Hepatocyte (in vitro differentiated cells): ENCODE measurements around the gene LARP1B. TPM values are rescaled to one million over a fixed set of nuclear protein-coding genes. Genes with fewer than 3 reads are reported as not detected.
"Not testable (repeated sequence)": the region's sequence is repeated elsewhere in the genome, so short reads cannot be mapped to it uniquely, and the experiment has no call there.

ENCODE experiments used
- DNase-seq: peaks from one replicate; pipeline ENCODE4 v3.0.0-alpha.2; 2016; ENCODE audit warnings: low spot score
- H2AFZ ChIP-seq: fragments of 200-600 bp; sonication (generic); 2 replicates; pipeline ENCODE4 v1.6.0; 2016; ENCODE audit warnings: antibody characterized with exemption, mild to moderate bottlenecking
- H3K27ac ChIP-seq: fragments of 200-600 bp; sonication (generic); 2 replicates; pipeline ENCODE4 v1.5.1; 2016; ENCODE audit warnings: mild to moderate bottlenecking
- H3K27me3 ChIP-seq: fragments of 200-600 bp; sonication (generic); 2 replicates; pipeline ENCODE4 v1.6.1; 2016
- H3K36me3 ChIP-seq: fragments of 200-600 bp; sonication (generic); replicated peaks from 2 replicates; pipeline ENCODE4 v1.5.1; 2016; ENCODE audit warnings: low read depth; ENCODE audit not compliant: insufficient read depth
- H3K4me1 ChIP-seq: fragments of 200-600 bp; sonication (generic); 2 replicates; pipeline ENCODE4 v1.5.1; 2016; ENCODE audit warnings: mild to moderate bottlenecking, moderate library complexity; ENCODE audit not compliant: insufficient read depth
- H3K4me2 ChIP-seq: fragments of 200-600 bp; sonication (generic); 2 replicates; pipeline ENCODE4 v1.6.0; 2016
- H3K4me3 ChIP-seq: fragments of 200-600 bp; sonication (generic); 2 replicates; pipeline ENCODE4 v1.5.1; 2016; ENCODE audit warnings: mild to moderate bottlenecking
- H3K79me2 ChIP-seq: fragments of 200-600 bp; sonication (generic); 2 replicates; pipeline ENCODE4 v1.6.0; 2017; ENCODE audit warnings: mild to moderate bottlenecking
- H3K9me2 ChIP-seq: fragments of 200-600 bp; sonication (generic); replicated peaks from 2 replicates; pipeline ENCODE4 v1.6.0; 2017; ENCODE audit warnings: mild to moderate bottlenecking; ENCODE audit not compliant: insufficient read depth
- H3K9me3 ChIP-seq: fragments of 200-600 bp; sonication (generic); 2 replicates; pipeline ENCODE4 v1.5.1; 2016; ENCODE audit warnings: low read depth, mild to moderate bottlenecking
- H4K20me1 ChIP-seq: fragments of 200-600 bp; sonication (generic); 2 replicates; pipeline ENCODE4 v1.6.0; 2016; ENCODE audit warnings: mild to moderate bottlenecking; ENCODE audit not compliant: insufficient read depth, poor library complexity, severe bottlenecking
- CTCF ChIP-seq: fragments of 200-600 bp; sonication (generic); IDR thresholded peaks from 2 replicates; pipeline ENCODE4 v1.5.1; 2016; ENCODE audit warnings: antibody characterized with exemption, mild to moderate bottlenecking; ENCODE audit not compliant: poor library complexity
- EZH2 ChIP-seq: fragments of 200-600 bp; sonication (generic); IDR thresholded peaks from 2 replicates; pipeline ENCODE4 v1.6.1; 2016; ENCODE audit warnings: antibody characterized with exemption, mild to moderate bottlenecking, borderline replicate concordance
- EZH2phosphoT487 ChIP-seq: fragments of 200-600 bp; sonication (generic); IDR thresholded peaks from one replicate; pipeline ENCODE4 v1.6.1; 2018; ENCODE audit warnings: antibody characterized with exemption, mild to moderate bottlenecking, low read depth, moderate library complexity; ENCODE audit not compliant: unreplicated experiment, severe bottlenecking
- WGBS: methylation state at CpG from one replicate; pipeline ENCODE4 v1.1.6; 2016; ENCODE audit warnings: low lambda C conversion rate; ENCODE audit errors: missing lambda C conversion rate; 5-methylcytosine and 5-hydroxymethylcytosine counted together
- polyA plus RNA-seq: library from polyadenylated mRNA; unstranded; fragments of >200 nt; fragmentation: Nextera tagmentation; extraction: Ambion mirVana; gene quantifications from 2 replicates; pipeline ENCODE4 v1.2.1, GENCODE V29; 2016
- total RNA-seq: library from RNA; depleted of rRNA; stranded (reverse); fragments of >200 nt; gene quantifications from 2 replicates; pipeline ENCODE4 v1.2.3, GENCODE V29; 2014

The LARP1B gene
- total and polyA plus RNA-seq, 2 experiments from 2014 or later = 12.4 to 30.7 TPM

DNA sequence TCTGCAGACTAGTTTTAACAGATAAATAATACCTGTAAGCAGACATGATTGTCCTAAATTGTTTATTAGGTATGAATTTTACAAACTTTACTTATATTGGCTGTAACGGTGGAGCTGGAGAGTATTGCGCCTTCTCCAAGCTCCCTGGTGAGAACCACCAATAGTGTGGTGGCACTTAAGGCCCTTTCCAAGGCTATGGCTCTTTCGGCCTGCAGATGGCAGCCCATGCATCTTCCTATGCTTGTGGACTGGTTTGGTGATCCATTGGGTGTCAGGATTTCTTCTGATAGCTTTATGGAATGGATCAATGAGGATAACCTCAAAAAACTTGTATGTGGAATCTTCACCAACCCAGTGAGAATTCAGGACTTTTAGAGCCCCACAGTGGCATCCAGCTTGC lies 7.8 kb downstream of the LARP1B start:
- H4K20me1 ChIP-seq = peaks cover 4% of the 10 kb centered on the region
- H3K4me2 ChIP-seq = no peak overlapping the region
- H3K27me3 ChIP-seq = no peaks in the 10 kb centered on the region
- H3K9me3 ChIP-seq = no peaks in the 10 kb centered on the region
- TF ChIP-seq EZH2 (no peak), EZH2phosphoT487 (no peak), CTCF (no peak)
- H2AFZ ChIP-seq = no peak overlapping the region
- WGBS = 94% methylated on average over 3 of the region's 3 CpGs
- no peak overlapping the region for H3K27ac ChIP-seq
- H3K36me3 ChIP-seq = no peaks in the 10 kb centered on the region
- H3K4me1 ChIP-seq = no peaks in the 10 kb centered on the region
- H3K9me2 ChIP-seq = no peaks in the 10 kb centered on the region
- H3K4me3 ChIP-seq = no peak overlapping the region
- H3K79me2 ChIP-seq = peaks cover 93% of the 10 kb centered on the region
- no peak for DNase-seq

GRCh38 chr4:128076464-128076863 lies 15.4 kb downstream of the LARP1B start:
- no peak overlapping the region for H3K4me2 ChIP-seq
- no peaks in the 10 kb centered on the region for H3K9me2 ChIP-seq
- TF ChIP-seq EZH2 (no peak), EZH2phosphoT487 (no peak), CTCF (no peak)
- DNase-seq = no peak
- H4K20me1 ChIP-seq = no peaks in the 10 kb centered on the region
- H3K27me3 ChIP-seq = no peaks in the 10 kb centered on the region
- H3K9me3 ChIP-seq = no peaks in the 10 kb centered on the region
- no peaks in the 10 kb centered on the region for H3K36me3 ChIP-seq
- WGBS = 93% methylated on average over 4 of the region's 4 CpGs
- no peak overlapping the region for H2AFZ ChIP-seq
- H3K27ac ChIP-seq = no peak overlapping the region
- H3K4me1 ChIP-seq = no peaks in the 10 kb centered on the region
- H3K4me3 ChIP-seq = no peak overlapping the region
- peaks cover 44% of the 10 kb centered on the region for H3K79me2 ChIP-seq

DNA sequence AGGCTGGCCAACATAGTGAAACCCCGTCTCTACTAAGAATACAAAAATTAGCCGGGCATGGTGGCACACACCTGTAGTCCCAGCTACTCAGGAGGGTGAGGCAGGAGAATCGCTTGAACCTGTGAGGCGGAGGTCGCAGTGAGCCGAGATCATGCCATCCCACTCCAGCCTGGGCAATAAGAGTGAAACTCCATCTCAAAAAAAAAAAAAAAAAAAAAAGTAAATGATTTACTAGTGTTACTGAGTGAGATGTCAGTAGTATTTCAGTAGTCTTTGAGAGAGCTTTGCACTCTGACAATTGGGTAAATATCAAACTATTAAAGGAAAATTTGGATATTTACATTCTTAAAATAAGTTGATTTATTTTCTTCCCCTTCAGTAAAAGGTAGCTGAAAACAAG lies 34.2 kb downstream of the LARP1B start:
- 94% methylated on average over 6 of the region's 6 CpGs for WGBS
- not testable (repeated sequence) for H3K4me3 ChIP-seq, H3K9me3 ChIP-seq, H3K79me2 ChIP-seq, H3K4me1 ChIP-seq, H3K9me2 ChIP-seq, H4K20me1 ChIP-seq, H3K27me3 ChIP-seq, H2AFZ ChIP-seq, H3K36me3 ChIP-seq, DNase-seq, H3K4me2 ChIP-seq, H3K27ac ChIP-seq

DNA sequence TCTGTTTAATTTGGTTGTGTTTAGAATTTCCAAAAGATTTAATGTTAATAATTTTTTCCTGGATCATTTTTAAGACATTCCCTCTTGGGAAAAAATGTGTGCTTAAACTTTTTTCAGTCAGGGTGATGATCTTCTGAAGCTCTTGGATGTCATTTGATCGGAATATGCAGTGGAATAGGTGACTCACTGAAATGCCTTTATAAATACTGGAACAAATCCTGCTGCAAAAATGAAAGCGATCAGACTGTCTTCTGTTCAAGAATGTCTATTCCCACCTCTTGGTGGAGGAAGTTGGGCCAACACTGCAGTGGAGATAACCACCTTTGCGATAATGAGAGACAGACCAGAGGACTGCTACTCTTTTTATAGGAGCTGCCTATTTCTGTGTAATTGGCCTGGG lies 46.7 kb downstream of the LARP1B start:
- no peak overlapping the region for H3K4me3 ChIP-seq
- H3K79me2 ChIP-seq = no peaks in the 10 kb centered on the region
- WGBS = 94% methylated on average over 3 of the region's 3 CpGs
- DNase-seq = no peak
- no peaks in the 10 kb centered on the region for H3K36me3 ChIP-seq
- H3K4me1 ChIP-seq = no peaks in the 10 kb centered on the region
- no peaks in the 10 kb centered on the region for H3K27me3 ChIP-seq
- H3K4me2 ChIP-seq = no peak overlapping the region
- no peaks in the 10 kb centered on the region for H3K9me3 ChIP-seq
- no peak overlapping the region for H2AFZ ChIP-seq
- H3K27ac ChIP-seq = no peak overlapping the region
- no peaks in the 10 kb centered on the region for H3K9me2 ChIP-seq
- no peaks in the 10 kb centered on the region for H4K20me1 ChIP-seq
- TF ChIP-seq EZH2 (no peak), EZH2phosphoT487 (no peak), CTCF (no peak)
